PC-3 (cell line): ENCODE measurements around the gene PSMA7.

Source experiments
- CTCF ChIP-seq: fragments of 300-600 bp; sonication (generic); conservative IDR thresholded peaks from 2 replicates; pipeline ENCODE4 v1.5.1; 2017; ENCODE audit warnings: antibody characterized with exemption, low read depth, mild to moderate bottlenecking, low read length
- EZH2 ChIP-seq: fragments of 300-600 bp; sonication (generic); IDR thresholded peaks from one replicate; pipeline ENCODE4 v1.6.1; 2017; ENCODE audit warnings: antibody characterized with exemption, mild to moderate bottlenecking, low read length; ENCODE audit not compliant: unreplicated experiment

GRCh38 chr20:62088258-62089127 is 54.7 kb downstream of the PSMA7 start:
- TF ChIP-seq CTCF (no peak), EZH2 (no peak)
